Progenitor cell of endocrine pancreas (in vitro differentiated cells): Measurements from ENCODE around the gene ANGPTL2. TPM values are rescaled to one million over a fixed set of nuclear protein-coding genes. Genes with fewer than 3 reads are reported as not detected.

Experiments
- DNase-seq: peaks from one replicate; pipeline ENCODE4 v3.0.0; 2021; ENCODE audit warnings: low spot score; ENCODE audit not compliant: unreplicated experiment
- H3K27ac Mint-ChIP-seq: 2 replicates; pipeline ENCODE4 v1.8.0; 2021; ENCODE audit warnings: mild to moderate bottlenecking, moderate library complexity, mixed read lengths
- H3K27me3 Mint-ChIP-seq: 2 replicates; pipeline ENCODE4 v1.8.0; 2021; ENCODE audit warnings: mixed read lengths
- H3K36me3 Mint-ChIP-seq: 2 replicates; pipeline ENCODE4 v1.8.0; 2022; ENCODE audit warnings: mixed read lengths; ENCODE audit not compliant: insufficient read depth
- H3K4me1 Mint-ChIP-seq: 2 replicates; pipeline ENCODE4 v1.8.0; 2021; ENCODE audit warnings: low read depth, mixed read lengths
- H3K4me3 Mint-ChIP-seq: 2 replicates; pipeline ENCODE4 v1.8.0; 2021; ENCODE audit warnings: low read depth, mild to moderate bottlenecking, moderate library complexity, mixed read lengths
- H3K9me3 Mint-ChIP-seq: 2 replicates; pipeline ENCODE4 v1.8.0; 2021; ENCODE audit warnings: low read depth, mixed read lengths
- CTCF ChIP-seq: fragments of 200-600 bp; sonication (generic); IDR thresholded peaks from one replicate; pipeline ENCODE4 v1.5.0; 2021; ENCODE audit warnings: antibody characterized with exemption, mild to moderate bottlenecking; ENCODE audit not compliant: unreplicated experiment
- total RNA-seq: library from RNA; stranded (reverse); gene quantifications from 2 replicates; pipeline ENCODE4 v1.2.1, GENCODE V29; 2021

Gene ANGPTL2
- total RNA-seq, 1 donor from 2014 or later, result 4.7 TPM

GRCh38 chr9:127087411-127087810 lies 35.0 kb downstream of the ANGPTL2 start:
- Mint-ChIP-seq H3K4me3 (no peak overlapping the region), H3K4me1 (no peaks in the 10 kb centered on the region), H3K27ac (no peak overlapping the region), H3K27me3 (no peaks in the 10 kb centered on the region), H3K36me3 (peaks cover 2% of the 10 kb centered on the region), H3K9me3 (no peaks in the 10 kb centered on the region)
- TF ChIP-seq CTCF, result no peak
- DNase-seq, result no peak

- H3K4me1 Mint-ChIP-seq, result no peaks in the 10 kb centered on the region
- H3K9me3 Mint-ChIP-seq, result no peaks in the 10 kb centered on the region
- H3K27me3 Mint-ChIP-seq, result no peaks in the 10 kb centered on the region
- H3K4me3 Mint-ChIP-seq, result no peak overlapping the region
- no peak for DNase-seq
- H3K27ac Mint-ChIP-seq, result no peak overlapping the region
- H3K36me3 Mint-ChIP-seq, result peaks cover 3% of the 10 kb centered on the region
- no peak for TF ChIP-seq CTCF
Observed at GRCh38 chr9:127086771-127087170, 35.7 kb downstream of the ANGPTL2 start.

GRCh38 chr9:127085186-127085585 lies 37.2 kb downstream of the ANGPTL2 start:
- no peak for DNase-seq
- Mint-ChIP-seq H3K27me3 (no peaks in the 10 kb centered on the region), H3K9me3 (no peaks in the 10 kb centered on the region), H3K4me1 (no peaks in the 10 kb centered on the region), H3K36me3 (peaks cover 5% of the 10 kb centered on the region), H3K4me3 (no peak overlapping the region), H3K27ac (no peak overlapping the region)
- TF ChIP-seq CTCF, result no peak

GRCh38 chr9:127084076-127085039 lies 38.1 kb downstream of the ANGPTL2 start:
- no peak for TF ChIP-seq CTCF
- H3K4me3 Mint-ChIP-seq, result no peak overlapping the region
- H3K9me3 Mint-ChIP-seq, result no peaks in the 10 kb centered on the region
- no peaks in the 10 kb centered on the region for H3K4me1 Mint-ChIP-seq
- H3K27me3 Mint-ChIP-seq, result no peaks in the 10 kb centered on the region
- DNase-seq, result no peak
- peaks cover 9% of the 10 kb centered on the region for H3K36me3 Mint-ChIP-seq
- no peak overlapping the region for H3K27ac Mint-ChIP-seq

- Mint-ChIP-seq H3K27ac (no peak overlapping the region), H3K27me3 (peaks cover 4% of the 10 kb centered on the region), H3K4me1 (no peaks in the 10 kb centered on the region), H3K36me3 (peaks cover 9% of the 10 kb centered on the region), H3K9me3 (no peaks in the 10 kb centered on the region), H3K4me3 (no peak overlapping the region)
- DNase-seq, result no peak
- TF ChIP-seq CTCF, result no peak
Observed at GRCh38 chr9:127083138-127083980, 39.1 kb downstream of the ANGPTL2 start.
